Measurements from ENCODE around the gene LRGUK. TPM values are rescaled to one million over a fixed set of nuclear protein-coding genes. Genes with fewer than 3 reads are reported as not detected.

The LRGUK gene
- total RNA-seq, 1 experiment from 2014 or later: 0.19 TPM

DNA sequence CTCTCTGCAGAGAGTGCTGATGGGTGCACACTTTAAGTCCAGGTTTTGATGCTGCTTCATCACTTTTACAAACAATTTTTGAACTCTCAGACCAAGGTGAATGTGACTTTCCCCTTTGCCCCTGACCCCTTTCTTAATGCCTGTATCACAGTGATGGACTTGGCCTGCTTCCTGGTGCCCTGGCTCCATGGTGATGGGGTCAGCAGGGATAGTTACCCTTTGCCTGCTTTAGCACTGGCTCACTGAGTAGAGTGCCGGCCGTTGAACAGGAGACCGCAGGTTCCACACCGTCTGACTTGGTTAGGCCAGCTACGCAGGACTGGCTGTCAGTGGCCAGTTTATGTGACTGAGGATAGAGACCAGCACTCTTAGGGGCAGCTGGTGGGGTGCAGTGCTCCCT is 40.1 kb downstream of the LRGUK start:
- ChIA-PET CTCF (interaction anchor here (1.5 kb wide), 1 partner anchor 26 kb away, joined by 8 read pairs; no protein-coding TSS in a partner anchor), POLR2A (no interaction called here)
- no peak for DNase-seq (ENCODE audit: unreplicated experiment)
- Mint-ChIP-seq H3K27me3 (ENCODE audit: insufficient read depth, unreplicated experiment) (no peaks in the 10 kb centered on the region), H3K36me3 (ENCODE audit: insufficient read depth, unreplicated experiment) (peaks cover 6% of the 10 kb centered on the region), H3K9me3 (ENCODE audit: unreplicated experiment) (no peaks in the 10 kb centered on the region), H3K4me1 (ENCODE audit: insufficient read depth, unreplicated experiment) (no peaks in the 10 kb centered on the region), H3K27ac (ENCODE audit: low read depth, unreplicated experiment) (no peak overlapping the region), H3K4me3 (ENCODE audit: unreplicated experiment) (no peak overlapping the region)
- intact Hi-C loops (cut with micrococcal nuclease): no loop called here
- BruUV-seq (replicated peaks): no TSS peak
- TF ChIP-seq, protein P1, sequence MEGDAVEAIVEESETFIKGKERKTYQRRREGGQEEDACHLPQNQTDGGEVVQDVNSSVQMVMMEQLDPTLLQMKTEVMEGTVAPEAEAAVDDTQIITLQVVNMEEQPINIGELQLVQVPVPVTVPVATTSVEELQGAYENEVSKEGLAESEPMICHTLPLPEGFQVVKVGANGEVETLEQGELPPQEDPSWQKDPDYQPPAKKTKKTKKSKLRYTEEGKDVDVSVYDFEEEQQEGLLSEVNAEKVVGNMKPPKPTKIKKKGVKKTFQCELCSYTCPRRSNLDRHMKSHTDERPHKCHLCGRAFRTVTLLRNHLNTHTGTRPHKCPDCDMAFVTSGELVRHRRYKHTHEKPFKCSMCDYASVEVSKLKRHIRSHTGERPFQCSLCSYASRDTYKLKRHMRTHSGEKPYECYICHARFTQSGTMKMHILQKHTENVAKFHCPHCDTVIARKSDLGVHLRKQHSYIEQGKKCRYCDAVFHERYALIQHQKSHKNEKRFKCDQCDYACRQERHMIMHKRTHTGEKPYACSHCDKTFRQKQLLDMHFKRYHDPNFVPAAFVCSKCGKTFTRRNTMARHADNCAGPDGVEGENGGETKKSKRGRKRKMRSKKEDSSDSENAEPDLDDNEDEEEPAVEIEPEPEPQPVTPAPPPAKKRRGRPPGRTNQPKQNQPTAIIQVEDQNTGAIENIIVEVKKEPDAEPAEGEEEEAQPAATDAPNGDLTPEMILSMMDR (IDR thresholded peaks at IDR 0.05; ENCODE audit: unreplicated experiment): no peak

DNA sequence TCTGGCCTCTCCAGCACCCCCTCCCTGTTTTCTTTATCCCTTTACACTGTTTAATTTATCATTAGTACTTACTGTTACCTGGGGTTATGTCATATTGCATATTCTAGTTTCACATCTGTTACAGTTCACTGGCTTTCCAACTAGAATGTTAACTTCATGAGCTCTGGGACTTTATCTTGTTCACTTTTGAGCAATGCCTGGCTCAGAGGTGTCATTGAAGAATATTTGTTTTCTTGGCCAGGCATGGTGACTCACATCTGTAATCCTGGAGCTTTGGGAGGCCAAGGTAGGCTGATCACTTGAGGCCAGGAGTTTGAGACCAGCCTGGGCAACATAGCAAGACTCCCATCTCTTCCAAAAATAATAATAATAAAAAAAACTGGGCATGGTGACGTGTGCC is 40.7 kb downstream of the LRGUK start:
- H3K36me3 Mint-ChIP-seq (ENCODE audit: insufficient read depth, unreplicated experiment): peaks cover 6% of the 10 kb centered on the region
- CTCF ChIA-PET: interaction anchor here (0.7 to 1.5 kb wide), 3 partner anchors 27 to 149 kb away, joined by 3 to 8 read pairs (median 4); partner anchors contain the start of gene SLC35B4
- no peak for DNase-seq (ENCODE audit: unreplicated experiment)
- no peaks in the 10 kb centered on the region for H3K4me1 Mint-ChIP-seq (ENCODE audit: insufficient read depth, unreplicated experiment)
- no peaks in the 10 kb centered on the region for H3K9me3 Mint-ChIP-seq (ENCODE audit: unreplicated experiment)
- no peaks in the 10 kb centered on the region for H3K27me3 Mint-ChIP-seq (ENCODE audit: insufficient read depth, unreplicated experiment)
- POLR2A ChIA-PET: interaction anchor here (0.7 kb wide), 1 partner anchor 19 kb away, joined by 3 read pairs; no protein-coding TSS in a partner anchor
- TF ChIP-seq, protein P1 (IDR thresholded peaks at IDR 0.05; ENCODE audit: unreplicated experiment): no peak
- H3K4me3 Mint-ChIP-seq (ENCODE audit: unreplicated experiment): no peak overlapping the region
- no TSS peak for BruUV-seq (replicated peaks)
- no peak overlapping the region for H3K27ac Mint-ChIP-seq (ENCODE audit: low read depth, unreplicated experiment)
- intact Hi-C loops (cut with micrococcal nuclease): no loop called here

- H3K4me1 Mint-ChIP-seq (ENCODE audit: insufficient read depth, unreplicated experiment): peaks cover 19% of the 10 kb centered on the region
- intact Hi-C loops (cut with micrococcal nuclease): no loop called here
- TF ChIP-seq, protein P1 (IDR thresholded peaks at IDR 0.05; ENCODE audit: unreplicated experiment): no peak
- POLR2A ChIA-PET: interaction anchor here (0.8 to 1.9 kb wide), 5 partner anchors 11 to 141 kb away, joined by 3 to 8 read pairs (median 5); partner anchors contain the start of gene SLC35B4
- no peaks in the 10 kb centered on the region for H3K9me3 Mint-ChIP-seq (ENCODE audit: unreplicated experiment)
- no TSS peak for BruUV-seq (replicated peaks)
- H3K27ac Mint-ChIP-seq (ENCODE audit: low read depth, unreplicated experiment): no peak overlapping the region
- H3K27me3 Mint-ChIP-seq (ENCODE audit: insufficient read depth, unreplicated experiment): no peaks in the 10 kb centered on the region
- CTCF ChIA-PET: interaction anchor here (1.2 to 2.0 kb wide), 3 partner anchors 34 to 246 kb away, joined by 4 to 6 read pairs (median 5); no protein-coding TSS in a partner anchor
- peak; percentile 92 for DNase-seq (ENCODE audit: unreplicated experiment)
- H3K4me3 Mint-ChIP-seq (ENCODE audit: unreplicated experiment): no peak overlapping the region
- H3K36me3 Mint-ChIP-seq (ENCODE audit: insufficient read depth, unreplicated experiment): peaks cover 4% of the 10 kb centered on the region
Measured at GRCh38 chr7:134174795-134175261, 47.7 kb downstream of the LRGUK start.

DNA sequence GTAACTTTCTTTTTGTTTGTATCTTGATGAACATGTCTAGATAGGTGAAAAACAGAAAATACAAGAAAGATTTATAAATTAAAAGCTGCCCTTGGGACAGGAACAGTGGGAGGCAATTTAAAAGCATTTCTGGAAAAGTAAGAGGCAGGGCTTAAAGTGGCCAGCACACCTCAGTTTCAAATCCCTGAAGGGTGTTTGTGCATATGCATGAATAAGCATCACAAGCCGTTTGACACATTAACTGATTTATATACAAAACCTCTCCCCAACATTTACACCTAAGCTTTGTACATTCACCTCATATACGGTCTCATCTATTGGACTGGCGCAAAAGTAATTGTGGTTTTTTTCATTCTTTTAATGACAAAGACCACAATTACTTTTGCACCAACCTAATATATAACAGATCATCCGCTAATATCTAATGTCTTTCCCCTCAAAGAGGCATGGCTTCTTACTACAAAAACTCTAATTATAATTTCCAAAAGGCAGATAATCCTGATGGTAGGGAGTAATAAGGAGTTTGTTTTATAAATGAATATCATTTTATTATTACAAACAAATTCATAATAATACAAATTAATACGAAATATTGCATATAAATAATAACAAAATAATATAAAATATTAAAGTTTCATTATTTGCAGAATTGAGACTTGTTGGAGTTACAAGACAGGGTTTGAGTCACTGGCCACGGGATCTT is 48.3 kb downstream of the LRGUK start:
- no peak overlapping the region for H3K27ac Mint-ChIP-seq (ENCODE audit: low read depth, unreplicated experiment)
- H3K9me3 Mint-ChIP-seq (ENCODE audit: unreplicated experiment): no peaks in the 10 kb centered on the region
- H3K4me1 Mint-ChIP-seq (ENCODE audit: insufficient read depth, unreplicated experiment): peaks cover 19% of the 10 kb centered on the region
- CTCF ChIA-PET: interaction anchor here (1.2 to 2.0 kb wide), 3 partner anchors 35 to 245 kb away, joined by 4 to 6 read pairs (median 5); no protein-coding TSS in a partner anchor
- DNase-seq (ENCODE audit: unreplicated experiment): no peak
- H3K4me3 Mint-ChIP-seq (ENCODE audit: unreplicated experiment): no peak overlapping the region
- POLR2A ChIA-PET: interaction anchor here (0.8 to 1.9 kb wide), 3 partner anchors 10 to 30 kb away, joined by 5 read pairs; no protein-coding TSS in a partner anchor
- TF ChIP-seq, protein P1 (IDR thresholded peaks at IDR 0.05; ENCODE audit: unreplicated experiment): no peak
- H3K27me3 Mint-ChIP-seq (ENCODE audit: insufficient read depth, unreplicated experiment): no peaks in the 10 kb centered on the region
- no TSS peak for BruUV-seq (replicated peaks)
- peaks cover 4% of the 10 kb centered on the region for H3K36me3 Mint-ChIP-seq (ENCODE audit: insufficient read depth, unreplicated experiment)
- intact Hi-C loops (cut with micrococcal nuclease): no loop called here
